Stimulated activated CD4-positive, alpha-beta T cell treated with anti-CD3 and anti-CD28 coated beads, TNF-alpha, amount 100 ng/mL, for 24 hours (primary cell): ENCODE data around the gene SLC39A2.
A peak's percentile ranks its signal among the peaks of the same experiment; 100 is the strongest.
"Not testable (repeated sequence)": the region's sequence is repeated elsewhere in the genome, so short reads cannot be mapped to it uniquely, and the experiment has no call there.

Experiments used
- DNase-seq, 3 experiments: peaks; one replicate each; pipeline ENCODE4 v3.0.0-alpha.2; 2020; ENCODE audit warnings: low read depth in 3 of 3

The SLC39A2 gene, protein sequence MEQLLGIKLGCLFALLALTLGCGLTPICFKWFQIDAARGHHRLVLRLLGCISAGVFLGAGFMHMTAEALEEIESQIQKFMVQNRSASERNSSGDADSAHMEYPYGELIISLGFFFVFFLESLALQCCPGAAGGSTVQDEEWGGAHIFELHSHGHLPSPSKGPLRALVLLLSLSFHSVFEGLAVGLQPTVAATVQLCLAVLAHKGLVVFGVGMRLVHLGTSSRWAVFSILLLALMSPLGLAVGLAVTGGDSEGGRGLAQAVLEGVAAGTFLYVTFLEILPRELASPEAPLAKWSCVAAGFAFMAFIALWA

DNA sequence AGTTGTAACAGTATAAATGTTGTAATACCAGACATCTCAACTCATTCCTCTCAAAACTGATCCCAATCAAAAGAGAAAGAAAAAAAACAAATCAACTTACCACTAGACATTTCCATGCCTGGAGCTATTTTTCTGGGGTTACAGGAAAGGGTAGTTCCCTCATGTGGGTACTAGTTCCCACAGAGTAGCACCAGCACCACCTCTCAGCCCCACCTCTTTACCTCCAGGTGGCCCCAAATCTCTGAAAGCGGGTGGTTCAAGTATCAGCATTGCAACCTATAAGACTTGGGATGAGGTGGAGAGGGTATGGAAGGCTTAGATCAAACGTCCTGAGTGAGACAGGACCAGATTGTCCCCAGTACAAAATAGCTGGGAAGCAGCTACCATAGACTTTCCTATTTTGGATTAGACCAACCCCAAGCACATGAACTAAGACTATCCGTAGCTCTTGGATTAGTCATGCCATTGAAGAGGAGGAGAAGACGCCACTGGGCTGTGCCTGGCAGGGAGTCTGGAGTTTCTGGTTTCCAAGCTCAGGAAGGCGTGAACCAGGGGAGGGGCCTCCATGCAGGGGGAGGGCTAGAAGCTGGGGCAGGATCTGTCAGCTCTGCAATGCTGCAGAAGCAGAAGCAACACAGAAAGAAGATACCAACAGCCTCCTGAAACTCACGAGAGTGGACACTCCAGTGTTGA, at the start of gene SLC39A2:
TSS of gene SLC39A2 (plus strand) at position 620 of the 693 bp plus-strand sequence. CDS start 154 bp downstream, outside the sequence.
- no peak for DNase-seq

DNA sequence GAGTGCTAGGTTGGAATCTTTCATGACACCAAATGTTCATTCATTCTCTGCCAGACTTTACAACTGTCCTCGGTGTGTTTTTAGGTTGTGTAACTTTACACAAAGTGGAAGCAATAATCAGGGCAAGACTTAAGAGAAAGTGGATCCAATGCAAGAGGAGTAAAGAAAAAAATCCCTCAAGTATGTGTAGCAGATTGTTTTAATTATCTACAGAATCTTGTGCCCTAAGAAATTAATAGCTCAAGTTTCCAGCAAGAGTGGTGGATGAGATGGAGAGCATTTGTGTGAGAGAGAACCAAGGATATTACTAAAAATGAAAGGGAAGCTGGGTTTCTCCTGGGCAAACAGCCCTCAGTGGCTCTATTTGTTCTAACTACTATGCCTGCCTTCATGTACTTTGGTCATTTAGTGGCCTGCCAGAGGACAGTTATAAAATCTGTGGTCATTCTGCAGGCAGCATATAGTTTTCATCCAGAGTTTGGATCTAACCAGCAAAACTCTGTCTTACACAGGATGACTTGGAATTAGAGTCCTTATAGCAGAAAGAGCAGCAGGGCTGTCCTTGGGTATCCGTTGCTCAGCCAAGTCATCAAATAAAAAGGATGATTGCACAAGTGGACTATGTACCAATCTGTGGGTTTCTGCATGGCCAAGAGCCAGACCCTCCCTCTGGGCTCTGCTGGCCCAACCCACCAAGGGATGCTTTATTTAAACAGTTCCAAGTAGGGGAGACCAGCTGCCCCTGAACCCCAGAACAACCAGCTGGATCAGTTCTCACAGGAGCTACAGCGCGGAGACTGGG, 44.2 kb upstream of the SLC39A2 start, which contains the start of gene RNASE2:
TSS of gene RNASE2 (plus strand) at position 752 of the 802 bp plus-strand sequence. CDS start 285 bp downstream, outside the sequence.
- DNase-seq, result not testable (repeated sequence)

DNA sequence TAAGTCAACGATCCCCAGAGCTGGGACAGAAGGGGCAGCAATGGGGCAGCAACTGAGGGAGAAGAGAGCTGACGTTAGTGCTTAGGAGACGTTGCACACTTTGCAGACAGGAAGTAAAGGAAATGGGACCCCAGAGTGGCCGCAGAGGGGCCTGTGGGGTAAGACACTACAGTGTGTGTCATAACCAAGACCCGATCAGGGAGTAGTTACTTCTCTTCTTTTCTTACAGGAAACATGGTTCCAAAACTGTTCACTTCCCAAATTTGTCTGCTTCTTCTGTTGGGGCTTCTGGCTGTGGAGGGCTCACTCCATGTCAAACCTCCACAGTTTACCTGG, 43.6 kb upstream of the SLC39A2 start:
- not testable (repeated sequence) for DNase-seq

DNA sequence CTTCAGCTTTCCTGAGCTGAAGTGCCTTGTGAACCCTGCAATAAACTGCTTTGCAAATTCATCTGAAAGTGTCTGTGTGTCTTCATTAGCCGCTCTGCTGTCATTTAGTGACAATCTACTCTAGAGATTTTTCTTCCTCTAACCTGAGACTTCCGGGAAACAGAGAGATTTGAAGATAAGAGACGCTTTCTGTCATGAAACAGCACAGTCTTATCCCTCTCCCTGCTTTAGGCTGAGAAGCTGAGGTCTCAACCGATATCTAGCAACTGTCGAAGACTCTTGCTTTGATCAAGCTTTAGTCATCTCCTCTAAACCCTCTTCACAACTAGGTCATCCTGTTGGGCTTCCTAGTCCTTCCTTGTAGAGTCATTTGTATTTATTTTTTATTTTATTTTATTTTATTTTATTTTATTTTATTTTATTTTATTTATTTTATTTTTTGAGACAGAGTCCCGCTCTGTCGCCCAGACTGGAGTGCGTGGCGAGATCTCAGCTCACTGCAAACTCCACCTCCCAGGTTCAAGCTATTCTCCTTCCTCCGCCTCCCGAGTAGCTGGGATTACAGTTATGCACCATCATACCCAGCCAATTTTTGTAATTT, 42.6 kb upstream of the SLC39A2 start:
- DNase-seq, result no peak

DNA sequence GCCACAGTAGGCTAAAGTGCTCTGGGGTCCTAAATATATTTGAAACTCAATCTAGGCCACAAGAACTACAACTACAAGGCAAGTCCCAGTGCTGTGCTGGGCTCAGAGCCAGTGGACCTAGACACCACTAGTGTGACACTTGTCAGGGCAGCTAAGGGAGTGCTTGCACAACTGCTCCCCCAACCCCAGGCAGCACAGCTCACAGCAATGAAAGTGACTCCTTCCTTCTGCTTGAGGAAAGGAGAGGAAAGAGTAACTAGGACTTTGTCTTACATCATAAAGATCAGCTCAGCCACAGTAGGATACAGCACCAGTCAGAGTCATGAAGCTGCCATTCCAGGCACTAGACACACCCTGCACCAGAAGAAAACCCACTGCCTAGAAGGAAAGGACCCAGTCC, 40.1 kb upstream of the SLC39A2 start:
- not testable (repeated sequence) for DNase-seq

DNA sequence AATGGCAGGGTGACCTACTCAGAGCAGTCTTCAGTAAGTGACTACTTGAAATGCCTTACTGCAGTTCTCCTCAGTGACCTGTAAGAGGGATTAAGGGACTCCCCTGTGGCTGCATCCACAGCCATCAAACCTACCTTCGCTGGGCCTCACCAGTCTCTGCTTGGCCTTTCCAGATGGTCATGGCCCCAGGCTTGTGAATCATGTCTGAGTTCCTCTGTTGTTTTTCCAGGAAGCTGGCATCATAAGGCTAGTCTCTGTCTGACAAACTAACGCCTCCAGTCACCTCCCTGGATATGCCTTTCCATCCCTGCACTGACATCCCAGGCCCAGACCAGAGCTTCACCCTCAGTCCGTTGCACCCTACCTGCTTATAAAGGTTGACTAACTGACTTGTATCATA, 29.8 kb upstream of the SLC39A2 start:
- DNase-seq, result no peak

DNA sequence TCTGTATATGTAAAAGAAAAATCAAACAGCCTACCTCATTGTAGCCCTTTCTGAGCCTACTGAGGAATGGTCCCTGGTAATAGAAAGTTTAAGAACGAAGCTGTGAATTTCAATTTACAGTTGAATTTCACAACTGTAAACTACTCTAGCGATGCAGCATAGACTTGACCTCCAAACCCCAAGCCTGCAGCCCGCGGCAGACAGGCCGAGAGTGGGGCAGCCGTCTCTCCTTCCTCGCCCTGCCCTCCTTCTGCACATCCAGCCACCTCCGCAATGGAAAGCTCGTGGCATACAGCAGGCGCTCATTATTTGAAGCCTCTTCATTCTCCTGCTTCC, 28.5 kb upstream of the SLC39A2 start:
- DNase-seq, result no peak

DNA sequence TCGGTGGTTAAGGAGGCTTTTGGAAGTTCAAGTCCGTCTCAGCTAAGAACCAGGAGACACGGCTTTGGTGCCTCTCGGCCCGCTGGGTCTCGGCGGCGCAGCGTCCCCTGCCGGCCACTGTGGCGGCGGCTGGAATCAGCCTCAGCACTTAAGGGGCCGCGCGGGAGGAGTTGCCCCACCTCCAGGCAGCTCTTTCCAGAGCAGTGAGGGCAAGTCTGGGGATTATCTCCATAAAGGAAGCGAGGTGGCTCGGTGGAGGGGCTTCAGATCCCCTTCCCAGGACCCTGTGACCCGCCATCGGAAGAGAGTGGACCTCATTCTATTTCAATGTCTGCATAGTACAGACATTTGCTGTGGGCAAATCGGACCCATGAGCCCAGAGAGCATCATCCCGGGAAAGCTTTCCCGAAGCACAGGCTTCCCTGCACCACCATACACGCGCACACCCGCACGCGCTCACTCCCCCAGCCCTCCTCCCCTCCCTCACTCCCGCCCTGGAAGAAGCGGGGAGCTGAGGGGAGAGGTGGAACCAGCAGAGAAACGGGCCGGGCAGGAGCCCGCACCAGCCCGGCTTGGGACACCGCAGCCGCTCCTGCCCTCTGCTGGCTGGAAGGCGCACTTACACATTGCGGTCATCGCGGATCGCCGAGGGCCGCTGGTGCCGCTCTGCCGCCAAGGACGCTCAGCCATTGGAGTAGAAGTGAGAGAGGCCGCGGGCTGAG, 27.9 kb upstream of the SLC39A2 start:
- peak; percentile 60 to 81 (median 67) for DNase-seq

DNA sequence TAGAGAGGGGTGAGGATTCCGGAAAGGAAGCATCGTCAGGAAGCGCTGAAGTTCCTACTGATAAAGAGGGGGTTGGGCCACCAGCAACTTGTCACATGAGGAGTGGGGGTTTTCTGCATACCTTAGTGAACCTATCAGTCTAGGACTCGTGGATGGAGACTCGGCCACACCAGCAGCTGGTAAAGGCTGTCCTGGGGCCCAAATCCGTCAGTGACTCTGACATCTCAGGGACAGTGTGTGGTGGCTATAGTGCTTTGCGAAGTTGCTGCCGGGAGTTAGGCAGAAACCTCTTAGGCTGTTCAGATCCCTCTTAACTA, 27.4 kb upstream of the SLC39A2 start:
- no peak for DNase-seq

DNA sequence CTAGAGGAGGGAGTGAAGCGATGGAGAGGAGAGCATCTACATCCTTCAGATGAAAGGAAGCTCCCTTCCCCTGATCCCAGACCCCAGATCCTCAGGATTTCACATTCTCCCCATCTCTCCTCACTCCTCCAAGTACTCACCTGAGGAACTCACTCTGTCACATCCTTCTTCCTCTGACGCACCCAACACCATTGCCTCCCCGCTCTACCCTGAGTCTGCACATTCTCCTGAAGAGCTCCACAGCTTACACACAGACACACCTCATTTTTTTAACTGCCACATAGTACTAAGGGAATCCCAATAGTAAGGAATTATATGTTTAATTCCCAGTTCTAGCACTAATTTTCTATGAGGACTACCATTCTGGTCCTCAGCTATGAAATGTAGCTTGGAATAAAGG, 25.6 kb upstream of the SLC39A2 start:
- DNase-seq, result no peak

DNA sequence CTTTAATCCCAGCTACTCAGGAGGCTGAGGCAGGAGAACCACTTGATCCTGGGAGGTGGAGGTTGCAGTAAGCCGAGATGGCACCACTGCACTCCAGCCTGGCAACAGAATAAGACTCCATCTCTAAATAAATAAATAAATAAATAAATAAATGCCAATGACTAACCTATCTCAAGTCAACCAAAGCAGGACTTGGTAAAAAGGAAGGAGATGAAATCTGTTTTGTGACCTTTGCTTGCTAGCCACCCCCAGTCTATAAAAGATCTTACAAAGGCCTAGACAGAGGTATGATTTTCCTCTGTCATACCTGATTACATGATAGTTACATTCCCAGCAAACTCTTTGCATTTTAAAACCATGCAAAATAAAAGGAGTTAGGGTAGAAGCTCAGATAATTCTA, 22.8 kb upstream of the SLC39A2 start:
- no peak for DNase-seq

DNA sequence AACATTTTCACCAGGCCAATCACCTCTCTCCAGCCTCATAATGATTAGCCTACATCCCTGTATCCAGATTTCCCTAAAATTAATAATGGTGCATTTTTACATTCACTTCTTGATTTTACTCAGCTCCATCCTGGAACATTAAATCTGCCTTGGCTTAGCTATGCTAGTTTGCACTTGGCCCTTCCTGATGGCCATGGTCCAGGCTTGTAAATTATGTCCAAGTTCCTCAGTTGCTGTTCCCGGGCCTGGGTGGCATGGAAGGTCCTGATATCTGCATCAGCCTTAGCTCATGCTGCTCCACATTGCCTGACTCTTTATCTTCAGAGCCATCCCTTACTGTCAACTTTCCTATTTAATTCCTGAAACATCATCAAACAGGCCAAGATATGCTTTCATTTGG, 20.4 kb upstream of the SLC39A2 start:
- DNase-seq, result no peak

DNA sequence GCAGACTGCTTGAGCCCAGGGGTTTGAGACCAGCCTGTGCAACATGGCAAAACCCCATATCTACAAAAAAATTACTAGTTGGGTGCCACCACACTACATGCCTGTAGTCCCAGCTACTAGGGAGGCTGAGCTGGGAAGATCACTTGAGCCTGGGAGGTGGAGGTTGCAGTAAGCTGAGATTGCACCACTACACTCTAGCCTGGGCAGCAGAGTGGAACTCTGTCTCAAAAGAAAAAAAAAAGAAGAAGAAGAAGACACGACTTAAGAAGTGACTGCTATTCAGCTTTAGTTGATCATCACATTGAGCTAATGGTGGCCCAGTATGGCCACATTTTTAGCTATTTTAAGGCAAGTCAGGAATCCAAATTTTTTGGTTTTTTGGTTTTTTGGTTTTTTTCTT, 18.2 kb upstream of the SLC39A2 start:
- DNase-seq, result no peak

DNA sequence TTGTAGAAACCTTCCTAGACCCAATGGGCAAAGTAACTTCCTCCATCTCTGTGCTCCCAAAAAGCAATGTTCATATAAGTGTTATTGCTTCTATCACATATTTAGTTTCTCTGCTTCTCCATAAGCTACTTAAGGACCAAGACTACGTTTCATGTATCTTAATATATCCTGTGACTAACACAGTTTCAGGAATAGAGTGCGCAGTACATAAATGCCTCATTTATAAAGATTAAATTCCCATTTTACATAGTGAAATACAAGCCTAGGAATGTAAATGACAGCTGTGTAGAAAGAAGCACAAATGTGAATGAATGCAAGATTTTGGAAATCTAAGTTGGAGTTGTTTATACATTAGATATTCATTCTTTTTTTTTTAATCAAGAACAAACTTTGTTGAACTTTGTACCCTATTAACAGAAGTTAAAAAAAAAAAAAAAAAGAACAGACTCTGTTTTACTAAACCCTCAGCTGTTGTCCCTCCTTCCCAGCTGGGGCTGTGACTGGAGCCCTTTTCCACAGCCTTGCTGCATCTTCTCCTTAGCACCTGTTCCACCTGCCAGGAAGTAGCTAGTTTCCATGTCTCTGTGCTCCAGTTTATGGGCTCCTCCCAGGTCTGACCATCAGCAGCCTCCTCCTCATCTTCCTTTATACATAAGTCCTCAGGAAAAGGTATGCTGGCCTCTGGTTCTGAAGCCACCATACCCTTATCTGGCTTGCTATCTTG, 16.3 kb upstream of the SLC39A2 start:
- DNase-seq, result no peak

DNA sequence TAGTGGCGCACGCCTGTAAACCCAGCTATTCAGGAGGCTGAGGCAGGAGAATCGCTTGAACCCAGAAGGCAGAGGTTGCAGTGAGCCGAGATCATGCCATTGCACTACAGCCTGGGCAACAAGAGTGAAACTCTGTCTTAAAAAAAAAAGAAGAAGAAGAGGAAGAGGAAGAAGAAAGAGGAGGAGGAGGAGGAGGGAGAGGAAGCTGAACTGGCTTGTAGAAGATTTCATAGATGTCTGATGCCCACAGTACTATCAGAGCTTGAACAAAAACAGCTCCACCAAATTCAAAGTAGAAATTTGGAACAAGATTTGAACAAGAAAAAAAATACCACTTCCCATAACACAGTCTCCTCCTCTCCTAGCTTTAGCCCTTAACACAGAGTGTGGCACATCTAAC, 13.4 kb upstream of the SLC39A2 start:
- DNase-seq, result not testable (repeated sequence)

DNA sequence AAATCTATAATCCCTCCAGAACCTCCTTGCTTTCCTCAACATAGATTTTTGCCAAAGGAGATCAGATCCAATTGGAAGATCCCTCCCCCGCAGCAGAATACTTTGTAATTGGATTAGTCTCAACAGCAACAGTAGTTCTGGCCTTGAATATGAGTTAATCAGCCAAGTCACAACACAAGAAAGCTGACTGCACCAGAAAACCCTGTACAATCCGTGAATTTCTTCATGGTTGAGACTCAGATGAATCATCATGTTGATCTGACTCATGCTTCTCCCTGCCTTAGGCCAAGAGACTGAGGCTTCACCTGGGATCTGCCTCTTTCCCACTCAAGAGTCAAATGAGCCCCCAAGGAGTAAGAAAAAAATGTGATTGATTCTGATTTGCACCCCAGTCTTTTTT, 12.3 kb upstream of the SLC39A2 start:
- no peak for DNase-seq

DNA sequence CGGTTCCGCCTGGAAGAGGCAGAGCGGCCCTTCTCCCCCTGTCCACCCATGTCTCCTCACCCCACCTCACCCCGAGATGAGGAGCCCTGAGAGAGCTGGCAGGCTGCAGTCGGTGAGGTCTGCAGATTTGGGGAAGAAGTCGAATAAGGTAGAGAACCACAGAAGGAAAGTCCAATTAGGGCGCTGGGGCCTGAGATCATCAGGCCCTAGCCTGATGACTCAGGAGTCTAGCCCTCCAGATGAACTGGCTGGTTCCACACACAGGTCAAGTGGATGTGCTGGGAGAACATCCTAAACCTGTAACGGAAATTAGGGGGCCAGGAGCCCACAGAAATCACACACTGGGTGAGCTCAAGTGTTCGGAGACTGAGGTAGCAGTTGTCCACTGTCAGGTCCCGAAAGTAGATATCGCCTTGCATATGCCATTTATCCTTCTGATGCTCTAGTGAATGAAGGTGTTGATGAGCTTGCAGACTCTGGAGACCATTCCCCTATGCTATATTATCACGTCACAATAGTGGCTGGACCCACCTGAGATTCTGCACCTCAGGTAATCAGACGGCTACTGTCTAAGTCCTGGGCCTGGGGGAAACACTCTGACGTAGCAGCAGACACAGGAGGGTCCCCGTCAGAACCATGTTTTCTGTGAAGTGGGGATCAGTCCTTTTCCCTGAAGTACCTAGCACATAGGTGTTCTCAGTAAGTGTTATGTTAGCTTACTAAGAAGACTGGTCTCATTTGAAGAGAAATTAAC, 10.2 kb upstream of the SLC39A2 start:
- DNase-seq, result no peak

DNA sequence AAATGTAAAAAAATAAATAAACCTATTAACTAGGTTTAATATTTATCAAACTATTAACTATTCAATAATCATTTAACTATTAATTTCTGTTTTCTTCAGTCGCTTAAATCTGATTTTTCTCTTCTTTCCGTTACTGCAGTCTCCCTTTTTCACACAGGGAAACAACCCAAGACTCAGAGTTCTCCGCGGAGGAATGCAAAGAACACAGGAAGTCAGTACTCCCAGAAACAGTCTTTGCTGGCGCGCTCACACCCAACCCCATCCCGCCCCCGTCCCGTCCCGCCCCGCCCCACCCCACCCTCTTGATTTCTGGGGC, 9.7 kb upstream of the SLC39A2 start:
- no peak for DNase-seq

DNA sequence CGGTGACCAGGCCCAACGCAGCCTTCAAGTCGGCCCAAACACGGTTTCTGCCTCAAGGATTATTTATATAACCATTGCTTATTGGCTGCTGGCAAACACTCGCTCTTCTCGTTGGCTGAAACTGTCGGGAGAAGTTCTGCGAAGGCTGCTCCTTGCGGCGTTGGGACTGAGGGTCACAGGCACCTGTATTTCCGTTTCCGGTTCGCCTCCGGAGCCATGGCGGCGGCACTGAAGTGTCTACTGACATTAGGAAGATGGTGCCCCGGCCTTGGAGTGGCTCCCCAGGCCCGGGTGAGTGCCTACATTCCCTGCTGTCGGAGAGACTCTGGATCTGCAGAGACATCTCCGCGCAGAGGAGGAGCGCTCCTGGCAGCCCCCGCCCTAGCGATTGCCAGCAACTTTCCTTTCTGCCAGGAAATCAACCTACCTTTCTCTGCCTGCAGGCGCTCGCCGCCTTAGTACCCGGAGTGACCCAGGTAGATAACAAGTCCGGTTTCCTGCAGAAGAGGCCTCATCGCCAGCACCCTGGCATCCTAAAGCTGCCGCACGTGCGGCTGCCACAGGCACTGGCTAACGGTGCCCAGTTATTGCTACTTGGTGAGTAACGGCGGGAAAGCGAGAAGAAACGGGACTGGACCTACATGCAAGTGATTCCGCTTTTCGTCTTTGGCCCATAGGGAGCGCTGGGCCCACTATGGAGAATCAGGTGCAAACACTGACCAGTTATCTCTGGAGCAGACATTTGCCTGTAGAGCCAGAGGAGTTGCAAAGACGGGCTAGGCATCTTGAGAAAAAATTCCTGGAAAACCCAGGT, 9.1 kb upstream of the SLC39A2 start, which contains the start of gene METTL17:
TSS of gene METTL17 (plus strand) at position 194 of the 814 bp plus-strand sequence. CDS start at position 217, 23 bp downstream.
- DNase-seq, result peak; percentile 73 to 85 (median 83)

DNA sequence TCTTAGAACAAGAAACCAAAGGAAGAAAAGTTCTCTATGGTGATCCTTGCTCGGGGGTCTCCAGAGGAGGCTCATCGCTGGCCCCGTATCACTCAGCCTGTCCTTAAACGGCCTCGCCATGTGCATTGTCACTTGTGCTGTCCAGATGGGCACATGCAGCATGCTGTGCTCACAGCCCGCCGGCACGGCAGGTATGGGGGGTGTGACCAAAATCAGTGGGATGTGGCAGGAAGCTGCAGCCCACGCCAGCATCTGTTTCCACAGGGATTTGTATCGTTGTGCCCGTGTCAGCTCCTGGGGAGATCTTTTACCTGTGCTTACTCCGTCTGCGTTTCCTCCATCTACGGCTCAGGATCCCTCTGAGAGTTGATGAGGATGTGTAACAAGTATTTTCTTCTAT, 2.6 kb upstream of the SLC39A2 start:
- no peak for DNase-seq
